Esophagus muscularis mucosa (tissue), 4 donors: Measurements from ENCODE around the gene ERMARD. TPM values are rescaled to one million over a fixed set of nuclear protein-coding genes. Genes with fewer than 3 reads are reported as not detected.

ENCODE experiments used
- DNase-seq: peaks from one replicate; pipeline ENCODE4 v3.0.0-alpha.2; 2017; ENCODE audit errors: extremely low spot score
- H3K27ac ChIP-seq, 4 donors: fragments of 200-600 bp; sonication (generic); replicated peaks in 1 of 4; 1 replicate in 3 of 4; 2 replicates in 1 of 4; pipeline ENCODE4 v1.5.1; 2016 to 2019; ENCODE audit warnings: mild to moderate bottlenecking in 1 of 4
- H3K27me3 ChIP-seq, 4 donors: fragments of 200-600 bp; sonication (generic); one replicate each; pipeline versions ENCODE4 v1.5.1 to v1.6.0; 2016 to 2019
- H3K36me3 ChIP-seq, 4 donors: fragments of 200-600 bp; sonication (generic); one replicate each; pipeline ENCODE4 v1.5.1; 2016 to 2019
- H3K4me1 ChIP-seq, 4 donors: fragments of 200-600 bp; sonication (generic); one replicate each; pipeline ENCODE4 v1.5.1; 2016 to 2019
- H3K4me3 ChIP-seq, 4 donors: fragments of 200-600 bp; sonication (generic); 1 replicate in 2 of 4; 2 replicates in 2 of 4; pipeline ENCODE4 v1.5.1; 2016 to 2019; ENCODE audit warnings: mild to moderate bottlenecking in 4 of 4, moderate library complexity in 1 of 4
- H3K9me3 ChIP-seq, 4 donors: fragments of 200-600 bp; sonication (generic); 1 replicate in 3 of 4; 2 replicates in 1 of 4; pipeline ENCODE4 v1.5.1; 2016 to 2019
- EP300 ChIP-seq: sonication (generic); formaldehyde crosslinking; IDR thresholded peaks from one replicate; pipeline ENCODE4 v1.6.1; 2017; ENCODE audit warnings: antibody characterized with exemption
- POLR2A ChIP-seq: fragments of 450-650 bp; IDR thresholded peaks from one replicate; pipeline ENCODE4 v1.6.1; 2017; ENCODE audit warnings: antibody characterized with exemption, moderate library complexity, mild to moderate bottlenecking, low read depth
- POLR2AphosphoS5 ChIP-seq, 2 donors: sonication (generic); formaldehyde crosslinking; IDR thresholded peaks; one replicate each; pipeline ENCODE4 v1.6.1; 2017; ENCODE audit warnings: antibody characterized with exemption in 2 of 2
- WGBS: methylation state at CpG from one replicate; pipeline ENCODE4 v1.1.5; 2018; 5-methylcytosine and 5-hydroxymethylcytosine counted together
- intact Hi-C: fragments of 100-400 bp; cut with DNase I; formaldehyde crosslinking; loops from one replicate; pipeline ENCODE4 v1.15.1; 2023
- total RNA-seq, 4 donors: library from RNA; depleted of rRNA; stranded (reverse); fragments of >200 nt; gene quantifications; one replicate each; pipeline versions ENCODE4 v1.1.0 to v1.2.1, GENCODE V29; 2016
- TF ChIP-seq, protein P1 (sequence below), 3 experiments: fragments of 200-600 bp in 2 of 3; fragments of 450-650 bp in 1 of 3; sonication (generic) in 2 of 3; IDR thresholded peaks; one replicate each; pipeline ENCODE4 v1.5.1; 2017 to 2019; ENCODE audit warnings: antibody characterized with exemption in 3 of 3, mild to moderate bottlenecking in 2 of 3, moderate library complexity in 1 of 3

The ERMARD gene
- total RNA-seq, 4 donors from 2014 or later, result 9.6 to 13.3 (median 12.4) TPM

DNA sequence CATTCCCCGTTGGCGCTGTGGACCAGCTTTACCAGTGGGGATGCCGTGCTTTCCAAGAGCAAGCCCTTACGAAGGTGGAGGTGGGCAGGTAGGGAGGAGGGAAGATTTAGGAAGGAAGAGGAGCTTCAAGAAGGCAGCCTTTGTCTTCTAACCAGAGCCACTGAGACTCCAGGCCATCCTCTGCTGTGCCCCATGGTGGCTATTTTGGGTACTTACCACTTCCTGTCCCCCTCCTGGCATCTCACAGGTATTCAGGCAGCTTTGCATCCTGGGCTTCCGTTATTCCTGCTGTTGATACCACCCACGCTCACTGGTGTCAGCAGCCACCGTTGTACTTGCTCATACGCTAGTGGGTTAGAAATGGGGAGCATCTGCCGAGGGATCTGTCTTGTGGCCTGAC lies 22.9 kb downstream of the ERMARD start:
- TF ChIP-seq EP300 (no peak), POLR2A (no peak), POLR2AphosphoS5 (IDR thresholded peaks at IDR 0.05) (no peak)
- TF ChIP-seq, protein P1, sequence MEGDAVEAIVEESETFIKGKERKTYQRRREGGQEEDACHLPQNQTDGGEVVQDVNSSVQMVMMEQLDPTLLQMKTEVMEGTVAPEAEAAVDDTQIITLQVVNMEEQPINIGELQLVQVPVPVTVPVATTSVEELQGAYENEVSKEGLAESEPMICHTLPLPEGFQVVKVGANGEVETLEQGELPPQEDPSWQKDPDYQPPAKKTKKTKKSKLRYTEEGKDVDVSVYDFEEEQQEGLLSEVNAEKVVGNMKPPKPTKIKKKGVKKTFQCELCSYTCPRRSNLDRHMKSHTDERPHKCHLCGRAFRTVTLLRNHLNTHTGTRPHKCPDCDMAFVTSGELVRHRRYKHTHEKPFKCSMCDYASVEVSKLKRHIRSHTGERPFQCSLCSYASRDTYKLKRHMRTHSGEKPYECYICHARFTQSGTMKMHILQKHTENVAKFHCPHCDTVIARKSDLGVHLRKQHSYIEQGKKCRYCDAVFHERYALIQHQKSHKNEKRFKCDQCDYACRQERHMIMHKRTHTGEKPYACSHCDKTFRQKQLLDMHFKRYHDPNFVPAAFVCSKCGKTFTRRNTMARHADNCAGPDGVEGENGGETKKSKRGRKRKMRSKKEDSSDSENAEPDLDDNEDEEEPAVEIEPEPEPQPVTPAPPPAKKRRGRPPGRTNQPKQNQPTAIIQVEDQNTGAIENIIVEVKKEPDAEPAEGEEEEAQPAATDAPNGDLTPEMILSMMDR (IDR thresholded peaks at IDR 0.05), result no peak
- Histone ChIP-seq H3K27ac (no peak overlapping the region), H3K4me3 (no peak overlapping the region), H3K27me3 (no peaks in the 10 kb centered on the region), H3K9me3 (no peaks in the 10 kb centered on the region), H3K36me3 (peaks cover 22 to 93% (median 81%) of the 10 kb centered on the region in 4 donors), H3K4me1 (no peaks in the 10 kb centered on the region)
- intact Hi-C loops, result no loop called here
- DNase-seq, result peak; percentile 70
- 97% methylated on average over 8 of the region's 9 CpGs for WGBS

DNA sequence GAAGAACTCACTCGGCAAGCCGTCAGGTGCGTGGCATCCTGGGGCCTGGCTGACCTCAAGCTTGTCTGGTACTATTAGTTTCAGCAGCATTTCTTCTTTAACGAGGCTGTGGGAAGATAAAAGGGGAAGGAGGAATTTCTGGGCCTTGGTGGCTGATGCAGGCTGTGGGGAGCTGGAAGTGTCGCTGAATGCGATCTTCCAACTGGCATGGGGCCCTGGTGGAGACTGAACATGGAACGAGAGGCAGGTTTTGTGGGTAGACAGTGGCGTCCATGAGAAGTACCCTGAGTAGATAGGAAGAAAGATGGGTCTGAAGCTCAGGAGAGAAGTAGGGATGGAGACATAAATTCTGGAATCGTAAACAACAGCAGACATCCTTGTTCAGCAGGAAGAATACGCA lies 23.9 kb downstream of the ERMARD start:
- H3K27ac ChIP-seq, result no peak overlapping the region
- peak; percentile 87 for DNase-seq
- TF ChIP-seq, protein P1 (IDR thresholded peaks at IDR 0.05), result no peak
- TF ChIP-seq EP300 (no peak), POLR2A (no peak), POLR2AphosphoS5 (IDR thresholded peaks at IDR 0.05) (no peak)
- peaks cover 27 to 94% (median 83%) of the 10 kb centered on the region in 4 donors for H3K36me3 ChIP-seq
- intact Hi-C loops, result no loop called here
- 92% methylated on average over 10 of the region's 10 CpGs for WGBS
- no peaks in the 10 kb centered on the region for H3K4me1 ChIP-seq
- H3K4me3 ChIP-seq, result no peak overlapping the region
- no peaks in the 10 kb centered on the region for H3K27me3 ChIP-seq
- no peaks in the 10 kb centered on the region for H3K9me3 ChIP-seq

DNA sequence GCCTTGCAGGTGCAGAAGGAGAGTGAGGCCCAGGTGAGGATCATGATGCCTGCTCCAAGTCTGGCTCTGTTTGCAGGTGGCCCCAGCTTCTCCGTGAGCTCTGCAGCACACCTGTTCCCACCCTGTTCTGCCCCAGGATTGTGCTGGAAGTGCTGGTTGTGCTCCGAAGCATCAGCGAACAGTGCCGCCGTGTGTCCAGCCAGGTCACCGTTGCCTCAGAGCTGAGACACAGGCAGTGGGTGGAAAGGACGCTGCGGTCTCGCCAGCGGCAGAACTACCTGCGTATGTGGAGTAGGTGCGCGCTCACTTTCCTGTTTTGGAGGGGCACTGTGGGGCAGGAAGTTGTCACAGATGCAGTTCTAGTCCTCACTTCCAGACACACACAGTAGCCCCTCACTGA lies 25.0 kb downstream of the ERMARD start:
- TF ChIP-seq POLR2A, result no peak
- TF ChIP-seq, protein P1 (IDR thresholded peaks at IDR 0.05), result no peak
- no peak for TF ChIP-seq EP300
- no peak for TF ChIP-seq POLR2AphosphoS5 (IDR thresholded peaks at IDR 0.05)
- Histone ChIP-seq H3K9me3 (no peaks in the 10 kb centered on the region), H3K27me3 (no peaks in the 10 kb centered on the region), H3K27ac (no peak overlapping the region), H3K4me3 (no peak overlapping the region), H3K4me1 (peaks cover 0 to 3% (median 0%) of the 10 kb centered on the region in 4 donors), H3K36me3 (peaks cover 28 to 94% (median 80%) of the 10 kb centered on the region in 4 donors)
- 96% methylated on average over 13 of the region's 13 CpGs for whole genome bisulfite sequencing
- DNase-seq, result peak; percentile 55
- intact Hi-C loops, result no loop called here

DNA sequence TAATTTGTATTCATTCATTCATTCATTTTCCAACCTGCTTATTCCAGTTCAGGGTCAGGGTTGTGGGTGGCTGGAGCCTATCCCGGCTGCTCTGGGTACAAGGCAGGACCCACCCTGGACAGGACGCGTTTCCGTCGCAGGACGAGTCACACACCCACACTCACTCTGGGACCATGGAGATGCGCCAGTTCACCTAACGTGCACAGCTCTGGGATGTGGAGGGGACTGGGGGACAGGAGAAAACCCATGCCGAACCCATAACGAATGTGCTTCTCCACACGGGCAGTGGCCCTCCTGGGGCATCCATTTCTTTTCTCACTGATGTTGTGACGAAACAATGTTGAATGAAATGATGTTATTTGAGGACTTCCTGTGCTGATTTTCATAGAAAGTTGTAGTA lies 26.5 kb downstream of the ERMARD start:
- 93% methylated on average over 12 of the region's 12 CpGs for whole genome bisulfite sequencing
- intact Hi-C loops, result no loop called here
- peaks cover 28 to 85% (median 71%) of the 10 kb centered on the region in 4 donors for H3K36me3 ChIP-seq
- no peak for TF ChIP-seq POLR2AphosphoS5 (IDR thresholded peaks at IDR 0.05)
- TF ChIP-seq, protein P1 (IDR thresholded peaks at IDR 0.05), result no peak
- no peak for TF ChIP-seq EP300
- TF ChIP-seq POLR2A, result no peak
- H3K4me3 ChIP-seq, result no peak overlapping the region
- H3K9me3 ChIP-seq, result no peaks in the 10 kb centered on the region
- DNase-seq, result no peak
- peaks cover 0 to 3% (median 0%) of the 10 kb centered on the region in 4 donors for H3K4me1 ChIP-seq
- H3K27me3 ChIP-seq, result no peaks in the 10 kb centered on the region
- no peak overlapping the region for H3K27ac ChIP-seq

DNA sequence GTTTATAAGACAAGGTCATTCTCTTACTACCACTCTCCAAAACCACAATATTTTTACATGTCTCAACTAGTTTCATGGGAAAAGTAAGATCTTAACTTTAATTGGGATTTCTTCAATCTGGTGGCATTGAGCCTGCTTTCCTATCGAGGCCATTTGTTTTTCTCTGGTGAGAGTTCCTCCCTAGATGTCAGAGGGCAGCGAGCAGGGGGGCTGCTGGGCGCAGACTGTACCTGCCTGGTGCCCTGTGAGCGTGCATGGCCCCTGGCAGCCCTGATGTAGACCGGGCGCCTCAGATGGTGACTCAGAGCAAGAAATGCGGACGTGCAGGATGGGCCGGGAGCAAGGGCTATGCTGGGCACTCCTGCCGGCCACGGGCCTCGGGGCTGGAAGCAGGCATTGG lies 27.2 kb downstream of the ERMARD start:
- 94% methylated on average over 12 of the region's 12 CpGs for WGBS
- Histone ChIP-seq H3K27me3 (no peaks in the 10 kb centered on the region), H3K4me1 (peaks cover 0 to 3% (median 0%) of the 10 kb centered on the region in 4 donors), H3K9me3 (no peaks in the 10 kb centered on the region), H3K4me3 (no peak overlapping the region), H3K27ac (no peak overlapping the region), H3K36me3 (peaks cover 28 to 85% (median 69%) of the 10 kb centered on the region in 4 donors)
- TF ChIP-seq POLR2A (no peak), POLR2AphosphoS5 (IDR thresholded peaks at IDR 0.05) (no peak), EP300 (no peak)
- TF ChIP-seq, protein P1 (IDR thresholded peaks at IDR 0.05), result no peak
- intact Hi-C loops, result no loop called here
- DNase-seq, result peak; percentile 83
